KOPT-K1 (cell line): ENCODE measurements around the gene CETN2.
"Not testable (repeated sequence)": the region's sequence is repeated elsewhere in the genome, so short reads cannot be mapped to it uniquely, and the experiment has no call there.

Experiments used
- H3K27ac ChIP-seq: fragments of 200-600 bp; sonication (generic); 2 replicates; pipeline ENCODE4 v1.5.1; 2016; ENCODE audit warnings: antibody characterized with exemption, mild to moderate bottlenecking, low read depth, low read length; ENCODE audit not compliant: poor library complexity, severe bottlenecking
- H3K36me3 ChIP-seq: fragments of 200-600 bp; sonication (generic); 2 replicates; pipeline ENCODE4 v1.5.1; 2017; ENCODE audit warnings: antibody characterized with exemption, mild to moderate bottlenecking, low read length, moderate library complexity; ENCODE audit not compliant: insufficient read depth
- H3K9me3 ChIP-seq: fragments of 200-600 bp; sonication (generic); 2 replicates; pipeline ENCODE4 v1.5.1; 2017; ENCODE audit warnings: antibody characterized with exemption, low read length, mild to moderate bottlenecking; ENCODE audit not compliant: insufficient read depth, poor library complexity, severe bottlenecking

Gene CETN2

GRCh38 chrX:152845618-152846240 lies 15.2 kb upstream of the CETN2 start:
- Histone ChIP-seq H3K27ac (no peak overlapping the region), H3K9me3 (no peaks in the 10 kb centered on the region), H3K36me3 (peaks cover 38% of the 10 kb centered on the region)

GRCh38 chrX:152844256-152844655 lies 13.7 kb upstream of the CETN2 start:
- no peaks in the 10 kb centered on the region for H3K9me3 ChIP-seq
- no peak overlapping the region for H3K27ac ChIP-seq
- H3K36me3 ChIP-seq, result peaks cover 25% of the 10 kb centered on the region; the same call in 1 of the 2 replicates

- H3K36me3 ChIP-seq, result peaks cover 21% of the 10 kb centered on the region; the same call in 1 of the 2 replicates
- no peak overlapping the region for H3K27ac ChIP-seq
- no peaks in the 10 kb centered on the region for H3K9me3 ChIP-seq
Observed at GRCh38 chrX:152843852-152844251, 13.3 kb upstream of the CETN2 start.

GRCh38 chrX:152842772-152843338 lies 12.3 kb upstream of the CETN2 start:
- no peak overlapping the region for H3K27ac ChIP-seq
- peaks cover 16% of the 10 kb centered on the region; the same call in 1 of the 2 replicates for H3K36me3 ChIP-seq
- H3K9me3 ChIP-seq, result no peaks in the 10 kb centered on the region

- H3K27ac ChIP-seq, H3K9me3 ChIP-seq: not testable (repeated sequence)
- peaks cover 16% of the 10 kb centered on the region for H3K36me3 ChIP-seq
Observed at GRCh38 chrX:152835470-152835869, 4.9 kb upstream of the CETN2 start.

- no peak overlapping the region for H3K27ac ChIP-seq
- peaks cover 16% of the 10 kb centered on the region for H3K36me3 ChIP-seq
- H3K9me3 ChIP-seq, result no peaks in the 10 kb centered on the region
Observed at GRCh38 chrX:152833378-152833777, 2.8 kb upstream of the CETN2 start.

- peak overlapping the region; percentile 72 for H3K27ac ChIP-seq
- H3K36me3 ChIP-seq, result peaks cover 16% of the 10 kb centered on the region
- H3K9me3 ChIP-seq, result no peaks in the 10 kb centered on the region
Observed at GRCh38 chrX:152832520-152832919, 2.0 kb upstream of the CETN2 start.

GRCh38 chrX:152831391-152831790 lies 834 bp upstream of the CETN2 start:
- Histone ChIP-seq H3K9me3 (no peaks in the 10 kb centered on the region), H3K36me3 (peaks cover 16% of the 10 kb centered on the region), H3K27ac (peak overlapping the region; percentile 72)

GRCh38 chrX:152824841-152825374 lies 5.6 kb downstream of the CETN2 start:
- H3K9me3 ChIP-seq, result no peaks in the 10 kb centered on the region

GRCh38 chrX:152823657-152824056 lies 6.9 kb downstream of the CETN2 start:
- Histone ChIP-seq H3K36me3 (no peaks in the 10 kb centered on the region), H3K27ac (no peak overlapping the region), H3K9me3 (no peaks in the 10 kb centered on the region)

More at GRCh38 chrX:152824841-152825374, 5.6 kb downstream of the CETN2 start:
- no peak overlapping the region for H3K27ac ChIP-seq
- H3K36me3 ChIP-seq, result no peaks in the 10 kb centered on the region

GRCh38 chrX:152822383-152823086 lies 8.0 kb downstream of the CETN2 start:
- no peaks in the 10 kb centered on the region for H3K36me3 ChIP-seq
- no peak overlapping the region for H3K27ac ChIP-seq
- no peaks in the 10 kb centered on the region for H3K9me3 ChIP-seq

GRCh38 chrX:152821145-152821765 lies 9.3 kb downstream of the CETN2 start:
- no peaks in the 10 kb centered on the region for H3K9me3 ChIP-seq

GRCh38 chrX:152819732-152820131 lies 10.8 kb downstream of the CETN2 start:
- no peak overlapping the region for H3K27ac ChIP-seq
- H3K36me3 ChIP-seq, result no peaks in the 10 kb centered on the region
- no peaks in the 10 kb centered on the region for H3K9me3 ChIP-seq

More at GRCh38 chrX:152821145-152821765, 9.3 kb downstream of the CETN2 start:
- Histone ChIP-seq H3K36me3 (no peaks in the 10 kb centered on the region), H3K27ac (no peak overlapping the region)

- Histone ChIP-seq H3K9me3 (no peaks in the 10 kb centered on the region), H3K36me3 (no peaks in the 10 kb centered on the region), H3K27ac (no peak overlapping the region)
Observed at GRCh38 chrX:152819266-152819665, 11.3 kb downstream of the CETN2 start.

- Histone ChIP-seq H3K27ac (no peak overlapping the region), H3K36me3 (no peaks in the 10 kb centered on the region), H3K9me3 (no peaks in the 10 kb centered on the region)
Observed at GRCh38 chrX:152818356-152818755, 12.2 kb downstream of the CETN2 start.
